ENCODE data around the gene RAB25. TPM values are rescaled to one million over a fixed set of nuclear protein-coding genes. Genes with fewer than 3 reads are reported as not detected.

Gene RAB25
- polyA plus RNA-seq, 1 donor from 2014 or later = 1.3 TPM

- Histone ChIP-seq H3F3A (ENCODE audit: insufficient read depth, low read length, poor library complexity, severe bottlenecking) (peaks cover 5% of the 10 kb centered on the region), H3K79me2 (replicated peaks; ENCODE audit: insufficient read depth, low read length) (peaks cover 70% of the 10 kb centered on the region), H2AFZ (ENCODE audit: low read depth, low read length) (no peak overlapping the region), H3K9me2 (ENCODE audit: insufficient read depth, low read length) (no peaks in the 10 kb centered on the region), H3K27ac (ENCODE audit: low read length) (no peak overlapping the region), H3K4me3 (ENCODE audit: low read length) (peak overlapping the region; percentile 93), H3K27me3 (ENCODE audit: insufficient read depth, low read depth, low read length) (no peaks in the 10 kb centered on the region), H4K20me1 (ENCODE audit: insufficient read depth) (peaks cover 67% of the 10 kb centered on the region), H3K9me3 (ENCODE audit: low read length) (no peaks in the 10 kb centered on the region), H3K4me2 (ENCODE audit: low read length) (peak overlapping the region; percentile 21), H3K36me3 (ENCODE audit: insufficient read depth, low read length) (peaks cover 9% of the 10 kb centered on the region), H3K9ac (ENCODE audit: low read length) (peak overlapping the region; percentile 38)
- TF ChIP-seq RAD21 (conservative IDR thresholded peaks at IDR 0.05) (no peak), CTCF (IDR thresholded peaks at IDR 0.05; ENCODE audit: poor library complexity, severe bottlenecking) (no peak), POLR2AphosphoS5 (IDR thresholded peaks at IDR 0.05) (no peak), REST (IDR thresholded peaks at IDR 0.05; ENCODE audit: borderline replicate concordance) (no peak), MXI1 (conservative IDR thresholded peaks at IDR 0.05; ENCODE audit: poor library complexity, severe bottlenecking) (no peak), SMC3 (conservative IDR thresholded peaks at IDR 0.05; ENCODE audit: poor library complexity) (no peak), EP300 (conservative IDR thresholded peaks at IDR 0.05; ENCODE audit: poor library complexity, severe bottlenecking) (no peak), EZH2 (IDR thresholded peaks at IDR 0.05; ENCODE audit: borderline replicate concordance, insufficient read depth, low read length, poor library complexity, severe bottlenecking) (no peak), TAF1 (IDR thresholded peaks at IDR 0.05; ENCODE audit: low read depth) (no peak)
Measured at GRCh38 chr1:156075775-156076204, 14.8 kb downstream of the RAB25 start.

GRCh38 chr1:156076609-156077429 lies 15.9 kb downstream of the RAB25 start:
- Histone ChIP-seq H3K4me3 (ENCODE audit: low read length) (peak overlapping the region; percentile 93), H3K36me3 (ENCODE audit: insufficient read depth, low read length) (peaks cover 9% of the 10 kb centered on the region), H4K20me1 (ENCODE audit: insufficient read depth) (peaks cover 64% of the 10 kb centered on the region), H3K27ac (ENCODE audit: low read length) (no peak overlapping the region), H2AFZ (ENCODE audit: low read depth, low read length) (no peak overlapping the region), H3K9me2 (ENCODE audit: insufficient read depth, low read length) (no peaks in the 10 kb centered on the region), H3K27me3 (ENCODE audit: insufficient read depth, low read depth, low read length) (no peaks in the 10 kb centered on the region), H3K9ac (ENCODE audit: low read length) (peak overlapping the region; percentile 16), H3K79me2 (replicated peaks; ENCODE audit: insufficient read depth, low read length) (peaks cover 78% of the 10 kb centered on the region), H3F3A (ENCODE audit: insufficient read depth, low read length, poor library complexity, severe bottlenecking) (peaks cover 5% of the 10 kb centered on the region), H3K4me2 (ENCODE audit: low read length) (no peak overlapping the region), H3K9me3 (ENCODE audit: low read length) (no peaks in the 10 kb centered on the region)
- no peak for TF ChIP-seq TAF1 (IDR thresholded peaks at IDR 0.05; ENCODE audit: low read depth)
- no peak for TF ChIP-seq RAD21 (conservative IDR thresholded peaks at IDR 0.05)
- no peak for TF ChIP-seq CTCF (IDR thresholded peaks at IDR 0.05; ENCODE audit: poor library complexity, severe bottlenecking)
- TF ChIP-seq POLR2AphosphoS5 (IDR thresholded peaks at IDR 0.05) = no peak
- TF ChIP-seq MXI1 (conservative IDR thresholded peaks at IDR 0.05; ENCODE audit: poor library complexity, severe bottlenecking) = no peak
- no peak for TF ChIP-seq EZH2 (IDR thresholded peaks at IDR 0.05; ENCODE audit: borderline replicate concordance, insufficient read depth, low read length, poor library complexity, severe bottlenecking)
- no peak for TF ChIP-seq SMC3 (conservative IDR thresholded peaks at IDR 0.05; ENCODE audit: poor library complexity)
- no peak for TF ChIP-seq REST (IDR thresholded peaks at IDR 0.05; ENCODE audit: borderline replicate concordance)
- no peak for TF ChIP-seq EP300 (conservative IDR thresholded peaks at IDR 0.05; ENCODE audit: poor library complexity, severe bottlenecking)
